Measurements from ENCODE around the gene CCL7. TPM values are rescaled to one million over a fixed set of nuclear protein-coding genes. Genes with fewer than 3 reads are reported as not detected.

CCL7 gene
- total RNA-seq, 2 donors from 2014 or later: not detected

GRCh38 chr17:34290586-34290985 is 20.6 kb downstream of the CCL7 start:
- intact Hi-C loops (cut with DNase I): no loop called here
- TF ChIP-seq POLR2AphosphoS5 (IDR thresholded peaks at IDR 0.05) (no peak), CTCF (IDR thresholded peaks at IDR 0.05) (no peak)
- H3K27ac ChIP-seq: no peak overlapping the region
- 58% methylated on average over 4 of the region's 4 CpGs for WGBS
- H3K4me1 ChIP-seq (replicated peaks): no peaks in the 10 kb centered on the region
- no peaks in the 10 kb centered on the region for H3K27me3 ChIP-seq (replicated peaks; ENCODE audit: insufficient read depth)
- H3K4me3 ChIP-seq: no peak overlapping the region
- H3K9me3 ChIP-seq: no peaks in the 10 kb centered on the region
- H3K36me3 ChIP-seq: no peaks in the 10 kb centered on the region
- no peak for DNase-seq (ENCODE audit: low spot score)

GRCh38 chr17:34291721-34292348 is 21.8 kb downstream of the CCL7 start:
- intact Hi-C loops (cut with DNase I): no loop called here
- TF ChIP-seq POLR2AphosphoS5 (IDR thresholded peaks at IDR 0.05) (no peak), POLR2A (IDR thresholded peaks at IDR 0.05) (no peak), CTCF (IDR thresholded peaks at IDR 0.05) (no peak)
- WGBS: 90% methylated on average over 6 of the region's 6 CpGs

GRCh38 chr17:34299027-34299426 is 29.0 kb downstream of the CCL7 start:
- no peaks in the 10 kb centered on the region for H3K36me3 ChIP-seq
- 95% methylated on average over 2 of the region's 2 CpGs for WGBS
- H3K4me1 ChIP-seq (replicated peaks): no peaks in the 10 kb centered on the region
- no peak for DNase-seq (ENCODE audit: low spot score)
- TF ChIP-seq POLR2AphosphoS5 (IDR thresholded peaks at IDR 0.05) (no peak), POLR2A (IDR thresholded peaks at IDR 0.05) (no peak), CTCF (IDR thresholded peaks at IDR 0.05) (no peak)
- no peaks in the 10 kb centered on the region for H3K27me3 ChIP-seq (replicated peaks; ENCODE audit: insufficient read depth)
- no peak overlapping the region for H3K4me3 ChIP-seq
- intact Hi-C loops (cut with DNase I): no loop called here
- H3K27ac ChIP-seq: no peak overlapping the region
- H3K9me3 ChIP-seq: no peaks in the 10 kb centered on the region

More at GRCh38 chr17:34291721-34292348, 21.8 kb downstream of the CCL7 start:
- Histone ChIP-seq H3K36me3 (no peaks in the 10 kb centered on the region), H3K4me3 (no peak overlapping the region), H3K4me1 (replicated peaks) (no peaks in the 10 kb centered on the region), H3K27ac (no peak overlapping the region), H3K27me3 (replicated peaks; ENCODE audit: insufficient read depth) (no peaks in the 10 kb centered on the region), H3K9me3 (no peaks in the 10 kb centered on the region)
- DNase-seq (ENCODE audit: low spot score): no peak

GRCh38 chr17:34299956-34300577 is 30.0 kb downstream of the CCL7 start:
- DNase-seq (ENCODE audit: low spot score): no peak
- TF ChIP-seq POLR2A (IDR thresholded peaks at IDR 0.05): no peak
- H3K36me3 ChIP-seq: no peaks in the 10 kb centered on the region
- intact Hi-C loops (cut with DNase I): no loop called here
- H3K4me1 ChIP-seq (replicated peaks): no peaks in the 10 kb centered on the region
- H3K27ac ChIP-seq: no peak overlapping the region
- H3K27me3 ChIP-seq (replicated peaks; ENCODE audit: insufficient read depth): no peaks in the 10 kb centered on the region
- 54% methylated on average over 3 of the region's 3 CpGs for WGBS
- H3K9me3 ChIP-seq: no peaks in the 10 kb centered on the region
- no peak overlapping the region for H3K4me3 ChIP-seq

GRCh38 chr17:34300652-34301370 is 30.8 kb downstream of the CCL7 start:
- Histone ChIP-seq H3K9me3 (no peaks in the 10 kb centered on the region), H3K27me3 (replicated peaks; ENCODE audit: insufficient read depth) (no peaks in the 10 kb centered on the region), H3K27ac (no peak overlapping the region), H3K4me3 (no peak overlapping the region), H3K4me1 (replicated peaks) (no peaks in the 10 kb centered on the region), H3K36me3 (no peaks in the 10 kb centered on the region)
- no peak for DNase-seq (ENCODE audit: low spot score)
- intact Hi-C loops (cut with DNase I): no loop called here
- WGBS: 28% methylated on average over 3 of the region's 3 CpGs
- no peak for TF ChIP-seq CTCF (IDR thresholded peaks at IDR 0.05)
- no peak for TF ChIP-seq POLR2AphosphoS5 (IDR thresholded peaks at IDR 0.05)
- no peak for TF ChIP-seq POLR2A (IDR thresholded peaks at IDR 0.05)
